NCI-H748 (cell line): Measurements from ENCODE around the gene CDX1.
"Not testable (repeated sequence)": the region's sequence is repeated elsewhere in the genome, so short reads cannot be mapped to it uniquely, and the experiment has no call there.

Experiments
- DNase-seq: peaks from one replicate; lab custom pipeline; 2025; ENCODE audit not compliant: unreplicated experiment; lab: John Stamatoyannopoulos, UW

The CDX1 gene

GRCh38 chr5:150227036-150227435, 60.5 kb downstream of the CDX1 start:
- DNase-seq: no peak

- no peak for DNase-seq
Observed at GRCh38 chr5:150227606-150228273, 61.2 kb downstream of the CDX1 start.

DNA sequence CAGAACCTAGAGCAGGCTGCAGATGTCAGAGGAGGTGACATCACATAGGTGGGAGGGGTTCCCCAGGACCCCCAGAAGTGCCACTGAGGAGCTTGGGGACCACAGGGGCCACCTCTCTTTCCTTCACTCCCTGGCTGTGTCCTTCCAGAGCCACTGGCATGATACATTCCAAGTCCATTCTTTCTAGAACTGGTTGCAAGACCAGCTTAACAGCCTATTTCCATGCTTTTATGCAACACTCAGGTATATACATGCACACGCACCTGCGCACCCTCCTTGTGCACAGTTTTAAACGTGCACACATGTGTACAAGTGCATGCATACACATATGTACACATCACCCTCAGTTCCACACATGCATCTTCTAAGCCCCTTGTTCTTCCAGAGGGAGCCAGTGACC, 63.0 kb downstream of the CDX1 start:
- no peak for DNase-seq

DNA sequence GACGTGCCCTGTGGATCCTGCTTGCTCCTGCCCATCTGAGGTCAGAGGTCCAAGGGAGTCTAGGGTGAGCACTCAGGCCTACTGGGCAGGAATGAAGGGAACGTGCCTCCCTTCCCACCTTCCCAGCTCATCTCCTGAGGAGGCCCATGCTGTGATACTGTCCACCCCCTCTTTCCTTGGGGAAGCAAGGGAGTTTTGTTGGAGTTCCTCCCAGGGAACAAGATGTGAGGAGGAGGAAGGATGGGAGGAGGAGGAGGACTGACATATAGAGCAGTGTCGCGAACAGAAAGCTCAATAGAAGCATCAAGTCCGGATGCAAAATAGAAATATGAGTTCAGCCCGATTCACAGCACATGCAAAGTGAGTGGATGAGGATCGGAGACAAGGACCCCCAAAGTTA, 64.3 kb downstream of the CDX1 start:
- no peak for DNase-seq

GRCh38 chr5:150233706-150234105, 67.1 kb downstream of the CDX1 start:
- DNase-seq: not testable (repeated sequence)
